AG08395 (cell line): ENCODE results near the gene EMP1.

Experiments used
- DNase-seq: peaks from one replicate; pipeline ENCODE4 v3.0.0; 2012; ENCODE audit warnings: mixed read lengths, low spot score

EMP1 gene

DNA sequence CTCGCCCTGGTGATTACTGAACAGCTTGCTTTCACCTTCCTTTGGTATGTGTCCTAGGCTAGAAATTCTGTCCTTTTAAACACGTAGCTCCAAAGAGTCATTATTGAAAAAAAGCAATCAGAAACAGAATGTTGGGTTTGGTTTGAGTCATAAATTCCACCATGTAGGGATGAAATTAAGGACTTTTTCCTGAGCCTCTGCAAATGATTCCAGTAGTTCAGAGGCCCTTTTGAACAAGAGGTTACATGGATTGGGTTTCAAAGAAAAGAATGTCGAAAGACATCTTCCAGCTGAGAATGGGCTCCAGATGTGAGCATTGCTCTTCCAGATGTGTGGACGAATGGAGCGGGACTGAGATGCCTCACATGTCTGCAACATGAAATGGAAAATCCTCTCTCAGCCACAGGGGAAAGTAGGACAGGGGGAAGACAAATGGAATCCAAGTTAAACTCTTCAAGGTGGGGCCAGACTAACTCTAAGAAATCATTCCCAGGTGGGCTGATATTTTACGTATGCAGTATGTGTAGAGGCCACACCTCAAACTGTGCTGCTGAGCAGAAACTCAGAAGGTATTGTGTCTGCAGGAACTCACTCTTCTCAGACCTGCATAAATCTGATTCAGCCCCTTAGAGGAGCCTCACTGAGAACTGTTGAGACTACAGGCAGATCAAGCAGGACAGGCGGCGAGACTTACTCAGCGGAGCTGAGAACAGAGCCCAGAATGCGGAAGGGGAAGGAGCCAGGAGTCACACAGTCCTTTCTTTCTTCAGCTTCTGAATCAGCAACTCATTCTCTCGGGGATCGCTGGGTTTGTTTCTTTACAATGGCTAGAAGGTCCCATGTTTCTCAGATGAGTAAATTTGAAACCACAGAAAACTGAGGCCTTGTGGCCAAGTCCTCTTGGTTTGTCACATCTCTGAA lies 23.3 kb upstream of the EMP1 start:
- peak; percentile 83 for DNase-seq

GRCh38 chr12:13175499-13175898 lies 21.0 kb upstream of the EMP1 start:
- DNase-seq, result peak; percentile 75

GRCh38 chr12:13176256-13176655 lies 20.3 kb upstream of the EMP1 start:
- no peak for DNase-seq

DNA sequence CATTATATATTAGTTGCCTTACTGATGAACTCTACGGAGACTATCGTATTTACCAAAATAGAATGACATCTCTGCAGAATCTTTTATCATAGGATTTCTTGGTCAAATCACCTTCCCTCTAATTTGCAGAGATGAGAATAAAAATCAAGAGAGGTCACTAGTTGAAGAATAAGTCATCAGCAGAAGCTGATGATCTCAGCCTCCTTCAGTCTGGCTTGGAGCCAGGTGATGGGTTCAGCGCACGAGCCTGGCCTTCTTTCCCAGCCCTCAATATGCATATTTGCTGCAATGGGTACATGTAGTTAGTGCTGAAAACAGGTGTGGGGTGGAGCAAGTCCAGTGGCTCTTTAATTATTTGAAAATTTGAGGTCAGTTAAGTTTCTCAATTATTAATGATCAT lies 19.2 kb upstream of the EMP1 start:
- DNase-seq, result no peak

GRCh38 chr12:13177906-13178305 lies 18.6 kb upstream of the EMP1 start:
- no peak for DNase-seq

GRCh38 chr12:13178568-13179210 lies 17.8 kb upstream of the EMP1 start:
- DNase-seq, result no peak

DNA sequence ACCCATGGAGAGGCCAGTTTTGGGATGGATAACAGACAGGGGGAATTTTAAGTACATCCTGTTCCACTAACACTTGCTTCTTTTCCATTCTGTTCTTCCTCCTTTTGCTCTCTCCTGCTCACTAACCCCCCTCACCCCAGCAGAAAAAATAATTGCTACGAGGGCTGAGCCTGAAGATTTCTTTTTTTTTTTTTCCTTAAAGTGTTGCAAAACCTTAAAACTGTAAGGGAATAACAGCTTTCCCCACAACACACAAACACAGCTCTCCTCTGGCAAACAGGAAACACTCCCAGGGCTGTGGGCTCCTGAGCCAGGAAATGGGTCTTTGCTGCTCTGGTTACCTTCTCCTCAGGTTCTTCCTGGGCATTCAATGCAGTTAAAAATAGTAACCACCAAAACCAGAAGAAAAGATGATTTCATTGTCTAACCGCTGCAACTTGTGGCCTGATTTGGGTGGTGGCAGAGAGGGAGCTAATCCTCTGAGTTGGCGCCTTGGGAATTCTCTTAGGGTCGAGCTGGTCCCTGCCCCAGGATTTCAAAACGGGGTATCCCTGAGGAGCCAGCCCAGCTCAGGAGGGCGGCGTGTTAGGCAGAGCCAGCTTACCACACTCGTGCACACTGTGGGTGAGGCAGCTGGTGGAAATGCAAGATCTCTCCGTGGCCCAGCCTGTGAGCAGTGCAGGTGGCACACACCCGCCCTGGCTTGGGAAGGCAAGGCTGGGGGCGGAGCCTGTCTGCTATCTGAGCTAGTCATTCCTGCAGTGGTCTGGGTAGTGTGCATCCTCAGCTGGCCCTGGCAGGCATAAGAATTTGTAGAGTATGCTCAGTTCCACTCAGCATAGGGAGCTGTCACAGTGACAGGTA lies 17.1 kb upstream of the EMP1 start:
- peak; percentile 56 for DNase-seq

DNA sequence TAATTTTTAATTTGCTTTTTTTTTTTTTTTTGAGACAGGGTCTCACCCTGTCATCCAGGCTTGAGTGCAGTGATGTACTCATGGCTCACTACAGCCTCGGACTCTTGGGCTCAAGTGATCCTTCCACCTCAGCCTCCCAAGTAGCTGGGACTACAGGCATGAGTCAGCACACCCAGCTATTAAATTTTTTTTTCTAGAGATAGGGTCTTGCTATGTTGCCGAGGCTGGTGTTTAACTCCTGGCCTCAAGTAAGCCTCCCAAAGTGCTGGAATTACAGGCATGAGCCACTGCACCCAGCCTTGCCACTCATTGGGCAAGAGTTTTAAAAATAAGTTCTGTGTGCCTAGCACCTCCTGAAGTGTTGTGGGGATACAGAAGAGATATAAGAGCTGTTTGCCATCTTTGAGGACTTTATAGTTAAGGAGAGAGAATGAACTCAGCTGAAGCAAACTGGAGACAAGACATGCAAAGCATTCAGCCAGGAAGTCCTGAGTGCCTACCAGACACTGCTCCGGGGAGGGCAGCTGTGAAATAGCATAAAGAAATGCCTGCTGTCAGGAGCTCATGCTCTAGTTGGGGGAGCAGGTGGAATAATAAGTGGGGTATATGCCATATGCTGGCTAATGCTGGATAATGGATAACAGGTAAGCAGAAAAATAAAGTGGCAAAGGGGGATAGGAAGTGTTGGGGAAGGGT lies 15.0 kb upstream of the EMP1 start:
- DNase-seq, result no peak

DNA sequence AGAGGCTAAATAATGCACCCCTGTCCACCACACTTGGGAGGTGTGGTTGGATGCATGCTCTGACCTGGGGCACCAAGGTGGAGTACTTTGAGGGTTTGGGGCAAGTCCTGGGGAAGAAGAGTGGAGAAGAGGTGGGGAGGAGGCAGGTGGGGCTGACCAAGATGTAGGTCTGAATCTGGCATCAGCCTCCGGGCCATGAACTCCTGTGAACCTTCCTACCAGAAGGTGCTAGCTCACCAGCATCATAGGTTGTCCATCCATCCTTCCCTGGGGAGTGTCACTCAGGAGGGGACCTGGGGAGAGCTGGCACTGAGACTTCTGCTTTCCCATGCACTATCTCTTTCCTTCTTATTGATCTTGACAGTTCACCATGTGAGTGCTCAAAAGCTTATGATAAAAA lies 13.6 kb upstream of the EMP1 start:
- no peak for DNase-seq

DNA sequence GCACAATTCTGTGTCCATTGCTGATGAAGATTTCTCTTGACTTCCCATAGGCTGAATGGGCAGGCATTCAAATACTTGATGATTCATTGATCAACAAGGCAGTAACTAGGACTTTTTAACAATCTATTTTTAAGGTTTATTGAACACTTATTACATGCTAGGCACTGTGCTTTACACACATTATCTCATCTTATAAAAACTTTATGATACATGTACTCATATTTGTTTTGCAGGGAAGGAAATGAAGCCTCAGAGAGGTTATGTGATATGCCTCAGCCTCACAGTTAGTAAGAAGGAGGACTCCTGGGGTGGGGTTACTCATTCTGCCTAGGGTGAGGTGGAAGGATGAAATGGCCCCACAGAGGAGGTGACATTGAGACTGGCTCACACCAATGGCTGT lies 12.9 kb upstream of the EMP1 start:
- DNase-seq, result no peak

DNA sequence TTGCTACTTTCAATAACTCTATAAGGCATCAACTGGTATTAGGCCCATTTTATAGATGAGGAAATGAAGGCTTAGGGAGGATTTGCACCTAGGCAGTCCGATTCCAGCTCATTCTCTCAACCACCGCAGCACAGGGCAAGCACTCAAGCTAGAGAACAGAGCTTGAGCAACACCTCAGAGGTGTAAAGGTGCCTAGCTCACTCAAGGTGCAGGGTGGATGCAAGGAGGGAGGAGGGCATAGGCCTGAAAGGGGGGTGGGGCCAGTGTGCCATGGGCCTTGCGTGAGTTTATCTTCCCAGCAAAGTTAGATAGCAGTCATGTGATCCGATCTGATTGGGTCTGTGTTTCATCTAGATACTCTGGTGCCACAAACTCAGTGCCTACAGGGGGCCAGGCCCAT lies 10.2 kb upstream of the EMP1 start:
- DNase-seq, result no peak

GRCh38 chr12:13187399-13187798 lies 9.1 kb upstream of the EMP1 start:
- peak; percentile 77 for DNase-seq

- DNase-seq, result no peak
Measured at GRCh38 chr12:13189264-13189663, 7.3 kb upstream of the EMP1 start.

DNA sequence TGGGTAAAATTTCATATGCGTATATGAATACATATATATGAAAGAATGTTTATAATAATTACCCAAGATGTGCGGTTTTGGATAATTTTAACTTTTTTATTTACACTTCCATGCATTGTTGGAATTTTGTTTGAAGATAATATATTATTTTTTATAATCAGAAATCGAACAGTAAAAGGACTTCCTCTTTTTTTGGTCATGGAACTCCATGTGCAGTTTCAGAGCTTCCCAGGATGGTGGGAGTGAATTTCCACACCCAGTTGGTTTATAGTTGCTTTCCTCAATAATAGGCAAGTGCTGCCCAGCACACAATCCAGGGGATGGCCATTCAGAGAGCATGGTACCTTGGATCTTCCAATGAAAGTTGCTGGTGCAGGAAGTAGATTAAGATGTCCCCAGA lies 6.3 kb upstream of the EMP1 start:
- no peak for DNase-seq

DNA sequence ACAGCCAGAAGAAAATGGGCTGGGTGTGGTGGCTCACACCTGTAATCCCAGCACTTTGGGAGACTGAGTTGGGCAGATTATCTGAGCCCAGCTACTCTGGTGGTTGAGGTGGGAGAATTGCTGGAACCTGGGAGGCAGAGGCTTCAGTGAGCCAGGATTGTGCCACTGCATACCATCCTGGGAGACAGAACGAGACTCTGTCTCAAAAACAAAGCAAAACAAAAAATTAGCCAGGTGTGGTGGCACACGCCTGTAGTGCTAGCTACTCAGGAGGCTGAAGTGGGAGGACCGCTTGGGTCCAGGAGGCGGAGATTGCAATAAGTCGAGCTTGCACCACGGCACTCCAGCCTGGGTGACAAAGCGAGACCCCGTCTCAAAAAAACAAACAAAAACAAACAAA lies 3.8 kb upstream of the EMP1 start:
- DNase-seq, result no peak

- peak; percentile 33 for DNase-seq
Measured at GRCh38 chr12:13193505-13194231, 2.9 kb upstream of the EMP1 start.

- DNase-seq, result peak; percentile 35
Measured at GRCh38 chr12:13194401-13195110, 2.0 kb upstream of the EMP1 start.

- DNase-seq, result no peak
Measured at GRCh38 chr12:13195250-13195649, 1.3 kb upstream of the EMP1 start.

DNA sequence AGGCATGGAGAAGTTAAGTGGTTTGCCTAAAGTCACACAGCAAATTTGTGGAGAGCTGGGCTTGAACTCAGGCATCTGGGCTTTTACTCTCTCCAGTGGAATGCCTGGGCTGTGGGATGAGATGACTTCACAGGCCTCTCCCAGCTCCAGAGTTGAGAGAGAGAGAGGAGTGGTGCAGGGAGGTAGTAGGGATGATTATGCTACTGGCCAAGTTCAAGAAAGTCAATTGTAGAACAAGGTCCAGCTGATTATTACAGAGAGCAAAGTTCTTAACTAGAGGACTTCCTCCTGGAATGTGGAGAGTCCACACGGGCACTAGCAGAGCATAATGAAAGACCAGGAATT lies 769 bp upstream of the EMP1 start:
- DNase-seq, result peak; percentile 45

DNA sequence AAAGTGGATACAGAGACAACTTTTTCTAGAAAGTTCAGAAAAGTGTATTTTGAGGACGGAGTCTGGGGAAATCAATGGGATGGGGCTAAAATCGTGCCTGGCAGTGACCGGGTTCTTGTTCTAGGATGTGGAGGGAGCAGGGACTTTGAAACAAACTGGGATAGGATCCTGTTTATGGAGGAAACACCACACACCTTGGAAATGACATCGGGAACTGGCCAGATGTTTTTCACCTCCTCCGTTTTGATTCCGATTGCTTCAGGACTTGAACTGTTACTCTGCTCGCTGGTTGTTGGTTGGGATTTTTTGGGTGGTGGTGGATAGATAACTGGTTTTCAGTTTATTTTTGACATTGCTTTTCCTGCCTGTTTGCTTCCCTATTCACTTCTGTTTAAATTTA lies 506 bp downstream of the EMP1 start:
- no peak for DNase-seq
